8988T (cell line): Measurements from ENCODE around the gene E2F4.

ENCODE experiments used
- DNase-seq: peaks from one replicate; pipeline ENCODE4 v3.0.0; 2011

E2F4 gene

GRCh38 chr16:67174706-67175231, 17.2 kb upstream of the E2F4 start:
- no peak for DNase-seq

GRCh38 chr16:67176662-67177061, 15.3 kb upstream of the E2F4 start:
- no peak for DNase-seq

- DNase-seq: peak; percentile 97
These were observed 13.9 kb upstream of the E2F4 start for GRCh38 chr16:67177743-67178699.

- DNase-seq: no peak
These were observed 12.4 kb upstream of the E2F4 start for GRCh38 chr16:67179421-67180080.

- no peak for DNase-seq
These were observed 11.8 kb upstream of the E2F4 start for GRCh38 chr16:67180166-67180565.

GRCh38 chr16:67181346-67181745, 10.6 kb upstream of the E2F4 start:
- DNase-seq: no peak

- DNase-seq: no peak
These were observed 9.7 kb upstream of the E2F4 start for GRCh38 chr16:67182288-67182687.

GRCh38 chr16:67183284-67183626, 8.7 kb upstream of the E2F4 start:
- DNase-seq: no peak

GRCh38 chr16:67183627-67184452, 8.1 kb upstream of the E2F4 start, which contains the start of gene MATCAP1:
Gene MATCAP1 (minus strand): TSS chr16:67183963. CDS start chr16:67180610, 3,353 bp downstream.
- peak; percentile 100 for DNase-seq

- DNase-seq: no peak
These were observed 7.4 kb upstream of the E2F4 start for GRCh38 chr16:67184453-67184994.

- DNase-seq: peak; percentile 93
These were observed 6.8 kb upstream of the E2F4 start for GRCh38 chr16:67184995-67185650.

- no peak for DNase-seq
These were observed 6.3 kb upstream of the E2F4 start for GRCh38 chr16:67185651-67186134.

- DNase-seq: no peak
These were observed 5.4 kb upstream of the E2F4 start for GRCh38 chr16:67186550-67186950.

GRCh38 chr16:67187175-67187890, 4.6 kb upstream of the E2F4 start:
- DNase-seq: no peak

GRCh38 chr16:67188323-67188722, 3.6 kb upstream of the E2F4 start:
- no peak for DNase-seq

- no peak for DNase-seq
These were observed 3.2 kb upstream of the E2F4 start for GRCh38 chr16:67188798-67189197.

- DNase-seq: no peak
These were observed 1.9 kb upstream of the E2F4 start, which contains the start of gene EXOC3L1 for GRCh38 chr16:67190041-67190440. Gene EXOC3L1 (minus strand): TSS chr16:67190136. CDS start chr16:67189676, 460 bp downstream.

GRCh38 chr16:67190448-67191399, 1.2 kb upstream of the E2F4 start:
- DNase-seq: no peak

GRCh38 chr16:67191411-67191994, 452 bp upstream of the E2F4 start:
- no peak for DNase-seq
